ENCODE measurements around the gene COMMD2. TPM values are rescaled to one million over a fixed set of nuclear protein-coding genes. Genes with fewer than 3 reads are reported as not detected.

Gene COMMD2
- total and polyA plus RNA-seq, 2 donors (not counting 1 experiment from before 2014, with no cell fraction given): 15.0 to 45.1 TPM

GRCh38 chr3:149801195-149801594 is 48.9 kb upstream of the COMMD2 start:
- ChIA-PET CTCF (interaction anchor here (1.5 to 2.1 kb wide), 3 partner anchors 29 to 49 kb away, joined by 3 to 8 read pairs (median 4); partner anchors contain the start of gene COMMD2), POLR2A (no interaction called here)
- Histone ChIP-seq H4K20me1 (ENCODE audit: control insufficient read depth, insufficient read depth, low read length, poor library complexity, severe bottlenecking) (no peaks in the 10 kb centered on the region), H2AFZ (ENCODE audit: insufficient read depth, low read depth, low read length, poor library complexity, severe bottlenecking) (no peak overlapping the region), H3K4me3 (ENCODE audit: control extremely low read depth in 1 of 5, extremely low read depth in 1 of 5, insufficient read depth in 1 of 5, low read depth in 2 of 5, low read length in 4 of 5) (no peak overlapping the region), H3K79me2 (ENCODE audit: control insufficient read depth, insufficient read depth, low read length) (no peaks in the 10 kb centered on the region), H3K4me2 (replicated peaks; ENCODE audit: low read depth, low read length, poor library complexity, severe bottlenecking) (no peak overlapping the region), H3K27me3 (replicated peaks in 1 of 4; ENCODE audit: control extremely low read depth in 1 of 4, control insufficient read depth in 3 of 4, insufficient read depth in 4 of 4, low read length in 3 of 4) (no peaks in the 10 kb centered on the region), H3K9me3 (ENCODE audit: control extremely low read depth in 1 of 3, control insufficient read depth in 2 of 3, insufficient read depth in 1 of 3, low read length in 2 of 3) (no peaks in the 10 kb centered on the region), H3K36me3 (replicated peaks in 1 of 2; ENCODE audit: control extremely low read depth in 1 of 2, control insufficient read depth in 1 of 2, extremely low read depth in 1 of 2, insufficient read depth in 2 of 2, low read length in 1 of 2) (no peaks in the 10 kb centered on the region), H3K9ac (ENCODE audit: low read length) (no peak overlapping the region), H3K4me1 (ENCODE audit: control insufficient read depth in 2 of 2, insufficient read depth in 2 of 2, low read length in 2 of 2) (no peaks in the 10 kb centered on the region), H3K27ac (ENCODE audit: low read length in 2 of 2) (no peak overlapping the region)
- H3K27ac Mint-ChIP-seq: no peak overlapping the region
- DNase-seq (no peak), ATAC-seq (ENCODE audit: low read depth) (no peak)
- H3K27me3 Mint-ChIP-seq: peaks cover 4% of the 10 kb centered on the region
- WGBS (ENCODE audit: insufficient coverage): no CpG with 5 or more reads among the region's 1 CpG
- no peak for TF ChIP-seq EZH2 (IDR thresholded peaks at IDR 0.05; ENCODE audit: borderline replicate concordance, insufficient read depth, low read depth, low read length, poor library complexity, severe bottlenecking)
- TF ChIP-seq CTCF (IDR thresholded peaks at IDR 0.05): no peak
- peaks cover 5% of the 10 kb centered on the region for H3K4me1 Mint-ChIP-seq
- intact Hi-C loops (cut with micrococcal nuclease): no loop called here
- H3K4me3 Mint-ChIP-seq: no peak overlapping the region
- H3K9me3 Mint-ChIP-seq (ENCODE audit: insufficient read depth): peaks cover 2% of the 10 kb centered on the region

- no peak overlapping the region for H3K9ac ChIP-seq (ENCODE audit: low read length)
- H3K36me3 ChIP-seq (replicated peaks in 1 of 2; ENCODE audit: control extremely low read depth in 1 of 2, control insufficient read depth in 1 of 2, extremely low read depth in 1 of 2, insufficient read depth in 2 of 2, low read length in 1 of 2): no peaks in the 10 kb centered on the region
- no peak overlapping the region for H3K4me2 ChIP-seq (replicated peaks; ENCODE audit: low read depth, low read length, poor library complexity, severe bottlenecking)
- H3K27me3 ChIP-seq (replicated peaks in 1 of 4; ENCODE audit: control extremely low read depth in 1 of 4, control insufficient read depth in 3 of 4, insufficient read depth in 4 of 4, low read length in 3 of 4): no peaks in the 10 kb centered on the region
- no peak overlapping the region for H3K27ac ChIP-seq (ENCODE audit: low read length in 2 of 2)
- Mint-ChIP-seq H3K4me1 (peaks cover 3% of the 10 kb centered on the region), H3K4me3 (no peak overlapping the region), H3K27me3 (peaks cover 4% of the 10 kb centered on the region), H3K9me3 (ENCODE audit: insufficient read depth) (peaks cover 2% of the 10 kb centered on the region), H3K27ac (no peak overlapping the region)
- no peaks in the 10 kb centered on the region for H3K79me2 ChIP-seq (ENCODE audit: control insufficient read depth, insufficient read depth, low read length)
- POLR2A ChIA-PET: no interaction called here
- H3K4me3 ChIP-seq (ENCODE audit: control extremely low read depth in 1 of 5, extremely low read depth in 1 of 5, insufficient read depth in 1 of 5, low read depth in 2 of 5, low read length in 4 of 5): no peak overlapping the region
- CTCF ChIA-PET: interaction anchor here (1.5 to 2.1 kb wide), 4 partner anchors 8 to 48 kb away, joined by 3 to 9 read pairs (median 6); partner anchors contain the start of gene COMMD2
- H3K4me1 ChIP-seq (ENCODE audit: control insufficient read depth in 2 of 2, insufficient read depth in 2 of 2, low read length in 2 of 2): no peaks in the 10 kb centered on the region
- WGBS (ENCODE audit: insufficient coverage): 94% methylated on average over 3 of the region's 8 CpGs
- intact Hi-C loops (cut with micrococcal nuclease): no loop called here
- ATAC-seq (ENCODE audit: low read depth) (no peak), DNase-seq (no peak)
- no peak for TF ChIP-seq EZH2 (IDR thresholded peaks at IDR 0.05; ENCODE audit: borderline replicate concordance, insufficient read depth, low read depth, low read length, poor library complexity, severe bottlenecking)
- TF ChIP-seq CTCF (IDR thresholded peaks at IDR 0.05): no peak
- no peaks in the 10 kb centered on the region for H3K9me3 ChIP-seq (ENCODE audit: control extremely low read depth in 1 of 3, control insufficient read depth in 2 of 3, insufficient read depth in 1 of 3, low read length in 2 of 3)
- H4K20me1 ChIP-seq (ENCODE audit: control insufficient read depth, insufficient read depth, low read length, poor library complexity, severe bottlenecking): no peaks in the 10 kb centered on the region
- no peak overlapping the region for H2AFZ ChIP-seq (ENCODE audit: insufficient read depth, low read depth, low read length, poor library complexity, severe bottlenecking)
Measured at GRCh38 chr3:149800693-149801092, 48.4 kb upstream of the COMMD2 start.
